SJCRH30 (cell line): ENCODE data around the gene PRRC2C. TPM values are rescaled to one million over a fixed set of nuclear protein-coding genes. Genes with fewer than 3 reads are reported as not detected.

ENCODE experiments used
- DNase-seq, 2 experiments: peaks; one replicate each; pipeline ENCODE4 v3.0.0-alpha.2; 2015 to 2020
- H3K27ac ChIP-seq: fragments of 250-450 bp; sonication (Bioruptor Pico); 2 replicates; pipeline ENCODE4 v1.5.1; 2020; ENCODE audit warnings: mild to moderate bottlenecking, moderate library complexity
- H3K27me3 ChIP-seq: fragments of 250-450 bp; sonication (Bioruptor Pico); 2 replicates; pipeline ENCODE4 v1.5.1; 2020; ENCODE audit warnings: mild to moderate bottlenecking, moderate library complexity
- H3K36me3 ChIP-seq: fragments of 250-450 bp; sonication (Bioruptor Pico); 2 replicates; pipeline ENCODE4 v1.5.1; 2020; ENCODE audit warnings: mild to moderate bottlenecking, moderate library complexity
- H3K4me1 ChIP-seq: fragments of 250-450 bp; sonication (Bioruptor Pico); 2 replicates; pipeline ENCODE4 v1.5.1; 2020; ENCODE audit warnings: mild to moderate bottlenecking, moderate library complexity
- H3K4me3 ChIP-seq: fragments of 250-450 bp; sonication (Bioruptor Pico); 2 replicates; pipeline ENCODE4 v1.5.1; 2020; ENCODE audit warnings: mild to moderate bottlenecking, moderate library complexity
- H3K9me3 ChIP-seq: fragments of 250-450 bp; sonication (Bioruptor Pico); replicated peaks from 2 replicates; pipeline ENCODE4 v1.5.1; 2020; ENCODE audit warnings: mild to moderate bottlenecking, moderate library complexity
- total RNA-seq: library from RNA; depleted of rRNA; stranded (reverse); fragments of >200 nt; shearing (Covaris generic); gene quantifications from 2 replicates; pipeline ENCODE4 v1.2.3, GENCODE V29; 2014; rRNA removed

Gene PRRC2C
- total RNA-seq, 1 experiment from 2014 or later: 94.1 TPM

DNA sequence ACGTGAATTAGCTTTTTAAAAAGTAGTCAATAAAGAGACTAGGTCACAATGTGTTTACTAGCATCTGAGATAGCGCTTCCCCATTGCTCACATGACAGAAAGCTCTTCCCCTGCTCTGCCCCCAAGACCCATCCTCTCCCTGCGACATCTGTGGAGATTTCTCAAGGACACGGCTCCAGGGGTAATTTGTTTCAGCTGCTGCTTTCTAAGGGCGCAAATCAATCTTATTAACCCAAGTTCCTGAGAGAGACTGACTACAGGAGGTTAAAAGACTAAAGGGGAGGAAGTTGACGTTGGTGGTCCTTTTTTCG is 136.8 kb downstream of the PRRC2C start, which contains the start of gene MYOCOS:
MYOCOS (plus strand) TSS at position 92 of the 311 bp plus-strand sequence. CDS start 1,641 bp downstream, outside the sequence.
- Histone ChIP-seq H3K36me3 (no peaks in the 10 kb centered on the region), H3K27ac (no peak within 1 kb of the TSS), H3K4me3 (no peak within 1 kb of the TSS), H3K9me3 (no peaks in the 10 kb centered on the region), H3K27me3 (no peaks in the 10 kb centered on the region), H3K4me1 (no peaks in the 10 kb centered on the region)
- no peak for DNase-seq

DNA sequence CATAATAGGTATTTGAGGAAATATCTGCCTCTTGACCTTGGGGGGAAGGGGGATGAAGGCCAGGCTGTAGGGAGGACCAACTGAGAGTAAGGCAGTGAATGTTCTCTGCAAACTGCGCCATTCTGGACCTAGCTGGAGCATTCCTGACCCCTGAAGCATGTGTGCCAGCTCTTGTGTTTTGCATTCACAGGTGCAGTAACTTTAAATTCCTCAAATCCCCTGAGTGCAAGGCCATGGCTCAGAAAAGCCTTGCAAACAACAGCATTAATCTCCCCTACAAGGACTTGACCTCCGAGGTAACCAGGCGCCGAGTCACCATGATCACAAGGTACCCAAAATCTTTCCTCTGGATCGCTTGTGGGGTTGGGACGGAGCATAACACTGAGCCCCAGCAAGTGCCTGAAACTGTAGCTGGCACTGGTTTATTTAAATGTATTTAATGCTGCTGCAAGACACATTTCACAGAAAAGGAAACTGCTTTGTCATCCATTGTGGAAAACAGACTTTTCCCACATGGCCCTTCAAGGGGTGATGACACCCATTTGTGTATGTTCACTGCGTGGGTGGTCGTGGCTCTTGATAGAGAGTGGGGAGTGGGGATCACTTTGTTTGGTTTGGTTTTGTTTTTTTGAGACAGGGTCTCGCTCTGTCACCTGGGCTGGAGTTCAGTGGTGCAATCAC is 138.5 kb downstream of the PRRC2C start:
- no peak overlapping the region for H3K27ac ChIP-seq
- H3K4me3 ChIP-seq: no peak overlapping the region
- no peaks in the 10 kb centered on the region for H3K27me3 ChIP-seq
- no peaks in the 10 kb centered on the region for H3K4me1 ChIP-seq
- no peak for DNase-seq
- H3K36me3 ChIP-seq: no peaks in the 10 kb centered on the region
- H3K9me3 ChIP-seq: no peaks in the 10 kb centered on the region

- no peak for DNase-seq
- no peaks in the 10 kb centered on the region for H3K36me3 ChIP-seq
- H3K4me1 ChIP-seq: no peaks in the 10 kb centered on the region
- H3K27ac ChIP-seq: no peak overlapping the region
- H3K4me3 ChIP-seq: no peak overlapping the region
- H3K27me3 ChIP-seq: no peaks in the 10 kb centered on the region
- no peaks in the 10 kb centered on the region for H3K9me3 ChIP-seq
Observed at GRCh38 chr1:171625225-171625624, 139.9 kb downstream of the PRRC2C start.

DNA sequence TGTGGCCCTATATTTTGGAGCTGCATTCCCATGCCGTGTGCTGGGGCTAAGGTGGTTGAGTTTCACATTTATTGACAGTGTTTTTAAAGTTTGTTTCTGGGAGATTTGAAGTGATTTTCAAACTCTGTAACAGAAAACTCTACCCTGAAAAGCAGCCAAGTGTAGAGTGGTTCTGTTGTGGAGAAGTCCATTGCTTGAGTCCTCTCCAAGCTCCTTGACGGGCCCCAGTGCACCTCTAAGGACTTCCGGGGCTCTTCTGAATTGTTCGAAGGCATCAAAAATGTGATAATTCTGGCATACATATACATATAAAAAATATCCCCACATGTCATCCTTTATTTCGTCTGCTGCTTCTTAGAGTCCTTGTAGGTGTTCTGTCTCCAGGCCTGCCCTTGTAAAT is 141.7 kb downstream of the PRRC2C start:
- no peak for DNase-seq
- Histone ChIP-seq H3K27me3 (no peaks in the 10 kb centered on the region), H3K4me1 (no peaks in the 10 kb centered on the region), H3K4me3 (no peak overlapping the region), H3K27ac (no peak overlapping the region), H3K9me3 (no peaks in the 10 kb centered on the region), H3K36me3 (no peaks in the 10 kb centered on the region)

DNA sequence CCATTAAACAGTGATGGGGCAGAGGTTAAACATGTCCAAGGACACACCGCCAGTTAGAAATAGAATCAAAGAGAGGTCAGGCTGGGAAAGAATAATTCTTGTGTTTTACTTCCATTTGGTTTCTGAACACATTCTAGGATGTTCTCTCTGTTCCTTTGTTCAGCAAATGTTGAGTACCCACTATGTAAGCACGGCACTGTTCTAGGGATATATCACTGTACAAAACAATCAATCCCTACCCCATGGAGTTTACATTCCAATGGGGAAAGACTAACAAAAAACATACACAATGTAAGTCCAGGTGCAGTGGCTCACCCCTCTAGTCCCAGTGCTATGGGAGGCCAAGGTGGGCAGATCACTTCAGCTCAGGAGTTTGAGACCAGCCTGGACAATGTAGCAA is 142.9 kb downstream of the PRRC2C start:
- DNase-seq: no peak
- H3K9me3 ChIP-seq: no peaks in the 10 kb centered on the region
- H3K27ac ChIP-seq: no peak overlapping the region

DNA sequence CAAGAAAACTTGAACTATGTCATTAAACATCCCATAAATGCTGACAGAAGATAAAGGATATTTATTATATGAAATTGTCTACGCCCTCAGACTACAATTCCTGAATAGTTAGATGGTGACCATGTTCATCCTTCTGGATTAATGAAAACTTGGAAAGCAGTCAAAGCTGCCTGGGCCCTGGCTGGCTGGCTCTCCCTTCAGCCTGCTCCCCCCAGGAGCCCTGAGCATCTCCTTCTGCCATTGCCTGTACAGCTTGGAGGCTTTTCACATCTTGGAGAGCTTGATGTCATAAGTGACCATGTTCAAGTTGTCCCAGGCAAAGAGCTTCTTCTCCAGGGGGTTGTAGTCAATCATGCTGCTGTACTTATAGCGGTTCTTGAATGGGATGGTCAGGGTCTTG is 150.3 kb downstream of the PRRC2C start:
- Histone ChIP-seq H3K4me3 (no peak overlapping the region), H3K9me3 (no peaks in the 10 kb centered on the region), H3K36me3 (no peaks in the 10 kb centered on the region), H3K4me1 (no peaks in the 10 kb centered on the region), H3K27me3 (no peaks in the 10 kb centered on the region), H3K27ac (no peak overlapping the region)
- DNase-seq: no peak

More for the DNA sequence above, 142.9 kb downstream of the PRRC2C start:
- H3K27me3 ChIP-seq: no peaks in the 10 kb centered on the region
- no peaks in the 10 kb centered on the region for H3K36me3 ChIP-seq
- no peaks in the 10 kb centered on the region for H3K4me1 ChIP-seq
- H3K4me3 ChIP-seq: no peak overlapping the region

DNA sequence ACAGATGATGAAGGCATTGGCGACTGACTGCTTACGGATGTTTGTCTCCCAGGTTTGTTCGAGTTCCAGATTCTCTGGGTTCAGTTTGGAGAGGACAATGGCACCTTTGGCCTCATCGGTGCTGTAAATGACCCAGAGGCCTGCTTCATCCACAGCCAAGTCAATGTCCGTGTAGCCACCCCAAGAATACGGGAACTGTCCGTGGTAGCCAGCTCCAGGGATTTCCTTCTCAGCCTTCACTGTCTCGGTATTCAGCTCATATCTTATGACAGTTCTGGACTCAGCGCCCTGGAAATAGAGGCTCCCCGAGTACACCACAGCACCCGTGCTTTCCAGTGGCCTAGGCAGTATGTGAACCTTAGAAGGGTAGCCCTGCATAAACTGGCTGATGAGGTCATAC is 150.8 kb downstream of the PRRC2C start:
- H3K4me1 ChIP-seq: no peaks in the 10 kb centered on the region
- no peak overlapping the region for H3K4me3 ChIP-seq
- H3K36me3 ChIP-seq: no peaks in the 10 kb centered on the region
- no peaks in the 10 kb centered on the region for H3K9me3 ChIP-seq
- no peak overlapping the region for H3K27ac ChIP-seq
- DNase-seq: peak in 1 of 2 experiments; percentile 19
- H3K27me3 ChIP-seq: no peaks in the 10 kb centered on the region

DNA sequence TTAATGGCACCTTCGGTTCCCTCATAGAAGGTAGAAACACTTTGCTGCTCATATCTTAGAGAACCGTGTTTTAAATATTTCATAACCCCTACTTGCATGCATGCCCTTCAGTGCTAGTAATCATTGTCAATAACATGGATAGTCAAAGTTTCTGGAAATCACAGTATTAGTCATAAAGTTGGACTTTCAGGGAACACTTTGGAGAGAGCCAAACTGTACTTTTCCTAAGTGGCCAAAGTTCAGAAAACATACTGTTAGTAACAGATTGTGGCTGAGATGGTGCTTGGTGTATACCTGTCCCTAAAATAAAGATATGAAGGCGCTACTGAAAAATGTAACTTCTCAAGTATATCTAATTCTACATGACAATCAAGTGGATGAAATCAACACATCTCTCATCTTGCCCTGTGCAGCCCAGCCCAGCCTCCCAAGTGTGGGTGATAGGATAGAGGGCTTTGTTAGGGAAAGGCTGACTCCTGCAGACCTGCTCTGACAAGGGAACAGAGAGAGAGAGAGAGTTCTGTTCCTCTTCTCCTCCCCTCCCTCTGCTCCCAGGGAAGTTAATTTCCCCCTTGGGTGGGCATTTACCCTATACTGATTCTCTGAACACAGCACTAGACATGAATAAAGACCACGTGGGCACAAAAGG is 152.7 kb downstream of the PRRC2C start:
- no peaks in the 10 kb centered on the region for H3K27me3 ChIP-seq
- H3K4me3 ChIP-seq: no peak overlapping the region
- H3K9me3 ChIP-seq: no peaks in the 10 kb centered on the region
- H3K27ac ChIP-seq: no peak overlapping the region
- no peaks in the 10 kb centered on the region for H3K36me3 ChIP-seq
- DNase-seq: no peak
- no peaks in the 10 kb centered on the region for H3K4me1 ChIP-seq

DNA sequence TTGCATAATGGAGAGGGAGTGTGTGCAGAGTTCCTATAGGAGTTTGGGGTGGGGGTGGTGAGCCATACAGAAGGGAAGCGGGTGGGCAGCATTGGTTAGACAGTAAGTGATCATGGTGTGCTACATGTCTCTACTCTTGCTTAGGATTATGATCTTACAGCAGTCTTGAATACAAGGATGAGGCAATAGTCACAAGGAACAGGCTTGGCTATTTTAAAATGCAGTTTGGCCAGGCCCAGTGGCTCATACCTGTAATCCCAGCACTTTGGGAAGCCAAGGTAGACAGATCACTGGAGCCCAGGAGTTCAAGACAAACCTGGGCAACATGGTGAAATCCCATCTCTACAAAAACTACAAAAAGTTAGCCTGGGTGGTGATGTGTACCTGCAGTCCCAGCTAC is 154.9 kb downstream of the PRRC2C start:
- H3K27me3 ChIP-seq: no peaks in the 10 kb centered on the region
- no peaks in the 10 kb centered on the region for H3K4me1 ChIP-seq
- no peaks in the 10 kb centered on the region for H3K9me3 ChIP-seq
- no peaks in the 10 kb centered on the region for H3K36me3 ChIP-seq
- DNase-seq: no peak
- no peak overlapping the region for H3K4me3 ChIP-seq
- H3K27ac ChIP-seq: no peak overlapping the region

DNA sequence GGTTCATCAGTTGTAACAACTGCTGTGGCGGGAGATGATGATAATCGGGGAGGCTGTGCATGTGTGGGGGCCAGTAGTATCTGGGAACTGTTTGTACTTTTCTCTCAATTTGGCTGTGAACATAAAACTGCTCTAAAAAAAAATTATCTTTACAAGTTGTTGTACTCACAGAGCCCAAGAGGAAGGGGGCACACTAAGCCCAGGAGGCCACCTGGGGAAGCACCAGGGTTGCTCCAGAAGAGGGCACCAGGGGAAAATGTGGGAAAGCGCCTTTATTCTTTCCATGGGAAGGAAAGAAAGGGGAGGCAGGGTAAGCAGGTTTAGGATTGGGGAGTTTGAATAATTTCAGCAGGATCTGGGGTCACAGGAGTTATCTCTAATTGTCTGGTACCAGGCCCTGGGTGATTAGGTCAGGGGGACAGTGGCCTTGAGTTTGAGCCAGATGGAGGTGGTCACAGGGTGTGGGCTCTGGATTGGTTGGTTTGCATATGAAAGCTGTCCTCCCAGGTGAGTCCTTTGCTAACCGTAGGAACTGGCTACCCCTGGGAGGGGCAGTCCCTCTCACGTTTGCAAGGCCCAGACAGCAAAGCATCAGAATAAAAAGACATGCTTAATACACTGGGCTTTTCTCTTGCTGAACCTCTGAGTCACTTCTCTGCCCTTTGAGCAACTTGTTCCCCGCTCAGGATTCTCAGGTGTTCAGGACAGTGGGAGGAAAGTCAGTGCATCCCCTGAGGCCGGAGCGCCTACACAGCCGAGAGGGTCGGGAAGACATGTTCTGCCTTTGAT is 155.9 kb downstream of the PRRC2C start:
- H3K4me3 ChIP-seq: no peak overlapping the region
- no peaks in the 10 kb centered on the region for H3K9me3 ChIP-seq
- DNase-seq: peak in 1 of 2 experiments; percentile 15
- no peaks in the 10 kb centered on the region for H3K36me3 ChIP-seq
- H3K4me1 ChIP-seq: no peaks in the 10 kb centered on the region
- no peak overlapping the region for H3K27ac ChIP-seq
- no peaks in the 10 kb centered on the region for H3K27me3 ChIP-seq

DNA sequence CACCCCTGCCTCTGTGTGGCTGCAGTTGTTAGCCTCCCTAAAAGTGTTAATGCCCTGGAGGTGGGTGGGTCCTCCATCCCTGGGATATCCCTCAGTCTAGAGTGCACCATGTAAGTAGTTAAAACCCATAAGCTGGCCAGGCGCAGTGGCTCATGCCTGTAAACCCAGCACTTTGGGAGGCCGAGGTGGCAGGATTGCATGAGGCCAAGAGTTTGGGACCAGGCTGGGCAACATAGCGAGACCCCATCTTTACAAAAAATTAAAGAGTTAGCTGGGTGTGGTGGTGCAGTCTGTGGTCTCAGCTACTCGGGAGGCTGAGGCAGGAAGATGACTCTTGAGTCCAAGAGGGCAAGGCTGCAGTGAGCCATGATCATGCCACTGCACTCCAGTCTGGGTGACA is 156.9 kb downstream of the PRRC2C start:
- no peaks in the 10 kb centered on the region for H3K27me3 ChIP-seq
- H3K27ac ChIP-seq: no peak overlapping the region
- DNase-seq: peak in 1 of 2 experiments; percentile 13

More for the DNA sequence above, 156.9 kb downstream of the PRRC2C start:
- no peaks in the 10 kb centered on the region for H3K4me1 ChIP-seq
- H3K36me3 ChIP-seq: no peaks in the 10 kb centered on the region
- H3K9me3 ChIP-seq: no peaks in the 10 kb centered on the region
- H3K4me3 ChIP-seq: no peak overlapping the region

Other genes with a start within 250 kb of the PRRC2C start
- not detected in 2 replicates for gene FMO1, start 237.0 kb upstream of the PRRC2C start, total RNA-seq
- gene FMO4, start 171.3 kb upstream of the PRRC2C start, total RNA-seq: 0.87 and 1.4 TPM in 2 replicates
- not detected in 2 replicates for gene MYOCOS, start 136.7 kb downstream of the PRRC2C start, total RNA-seq
- gene MYOC, start 167.2 kb downstream of the PRRC2C start, total RNA-seq: not detected in 2 replicates